Fibroblast of lung (primary cell): Measurements from ENCODE around the gene MAPKAP1.

Experiments
- CTCF ChIP-seq, 2 donors: IDR thresholded peaks in 1 of 2; conservative IDR thresholded peaks in 1 of 2; 1 replicate in 1 of 2; 2 replicates in 1 of 2; pipeline ENCODE4 v1.5.1; 2011 to 2012; ENCODE audit warnings: low read length in 2 of 2, control low read depth in 1 of 2, inconsistent platforms in 1 of 2, low read depth in 1 of 2, mild to moderate bottlenecking in 1 of 2
- EZH2 ChIP-seq: IDR thresholded peaks from 2 replicates; pipeline ENCODE4 v1.5.1; 2012; ENCODE audit warnings: low read length, control low read depth, mild to moderate bottlenecking; ENCODE audit errors: missing control alignments

GRCh38 chr9:125635888-125636287 lies 71.1 kb downstream of the MAPKAP1 start:
- TF ChIP-seq EZH2, result no peak
- no peak for TF ChIP-seq CTCF (conservative IDR thresholded peaks at IDR 0.05 in 1 of 2, IDR thresholded peaks at IDR 0.05 in 1 of 2; ENCODE audit: low read depth in 1 of 2, low read length in 2 of 2)
